GM21360 (cell line): ENCODE measurements around the gene SLC16A8.

ENCODE experiments used
- ATAC-seq: cut with Tn5 transposase; IDR thresholded peaks from one replicate; pipeline ENCODE4 v1.9.1; 2021; ENCODE audit warnings: mild to moderate bottlenecking, moderate library complexity; ENCODE audit not compliant: unreplicated experiment

SLC16A8 gene

DNA sequence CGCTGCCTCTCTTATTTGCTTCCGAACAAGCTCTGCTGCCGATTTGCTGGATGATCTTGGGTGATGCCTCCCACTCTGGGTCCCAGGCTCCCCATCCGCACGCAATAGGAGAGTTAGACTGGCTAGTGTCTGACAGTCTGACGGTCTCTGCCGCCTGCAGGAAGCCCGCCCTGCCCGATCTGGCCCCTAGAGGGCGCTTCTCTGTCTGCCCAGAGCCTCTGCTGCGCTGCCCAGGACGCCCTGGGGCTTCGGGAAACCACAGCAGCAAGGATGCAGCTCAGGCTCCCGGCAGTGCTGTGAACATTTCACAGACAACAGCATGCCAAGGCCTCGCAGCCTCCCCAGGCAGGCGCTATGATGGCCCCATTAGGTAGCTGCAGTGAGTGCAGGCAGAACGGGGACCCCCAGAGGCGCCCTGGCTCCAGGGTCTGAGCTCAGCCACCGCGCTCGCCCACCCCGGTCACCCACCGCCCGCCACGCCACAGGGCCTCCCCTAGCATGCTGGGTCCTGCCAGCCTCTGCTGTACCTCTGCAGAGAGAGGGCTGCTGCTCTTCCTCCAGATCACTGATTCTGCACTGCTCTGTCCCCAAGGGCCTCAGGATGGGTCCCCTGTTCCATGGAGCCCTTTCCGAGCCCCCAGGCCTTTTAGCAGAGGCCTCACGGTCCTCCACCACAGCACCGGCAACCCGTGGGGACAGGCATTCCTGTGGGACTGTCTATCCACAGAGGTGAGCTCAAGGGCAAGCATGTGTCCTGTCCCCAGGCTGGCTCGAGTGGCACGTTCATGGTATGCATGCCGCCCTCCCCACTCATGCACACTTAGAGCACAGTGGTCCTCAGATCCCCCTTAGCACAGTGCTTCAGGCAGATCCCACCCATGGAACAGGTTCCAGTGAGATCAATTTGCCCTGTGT is 30.8 kb upstream of the SLC16A8 start:
- no peak for ATAC-seq

GRCh38 chr22:38112381-38112780 is 28.4 kb upstream of the SLC16A8 start:
- ATAC-seq = no peak

- no peak for ATAC-seq
Observed at GRCh38 chr22:38111925-38112355, 28.0 kb upstream of the SLC16A8 start.

DNA sequence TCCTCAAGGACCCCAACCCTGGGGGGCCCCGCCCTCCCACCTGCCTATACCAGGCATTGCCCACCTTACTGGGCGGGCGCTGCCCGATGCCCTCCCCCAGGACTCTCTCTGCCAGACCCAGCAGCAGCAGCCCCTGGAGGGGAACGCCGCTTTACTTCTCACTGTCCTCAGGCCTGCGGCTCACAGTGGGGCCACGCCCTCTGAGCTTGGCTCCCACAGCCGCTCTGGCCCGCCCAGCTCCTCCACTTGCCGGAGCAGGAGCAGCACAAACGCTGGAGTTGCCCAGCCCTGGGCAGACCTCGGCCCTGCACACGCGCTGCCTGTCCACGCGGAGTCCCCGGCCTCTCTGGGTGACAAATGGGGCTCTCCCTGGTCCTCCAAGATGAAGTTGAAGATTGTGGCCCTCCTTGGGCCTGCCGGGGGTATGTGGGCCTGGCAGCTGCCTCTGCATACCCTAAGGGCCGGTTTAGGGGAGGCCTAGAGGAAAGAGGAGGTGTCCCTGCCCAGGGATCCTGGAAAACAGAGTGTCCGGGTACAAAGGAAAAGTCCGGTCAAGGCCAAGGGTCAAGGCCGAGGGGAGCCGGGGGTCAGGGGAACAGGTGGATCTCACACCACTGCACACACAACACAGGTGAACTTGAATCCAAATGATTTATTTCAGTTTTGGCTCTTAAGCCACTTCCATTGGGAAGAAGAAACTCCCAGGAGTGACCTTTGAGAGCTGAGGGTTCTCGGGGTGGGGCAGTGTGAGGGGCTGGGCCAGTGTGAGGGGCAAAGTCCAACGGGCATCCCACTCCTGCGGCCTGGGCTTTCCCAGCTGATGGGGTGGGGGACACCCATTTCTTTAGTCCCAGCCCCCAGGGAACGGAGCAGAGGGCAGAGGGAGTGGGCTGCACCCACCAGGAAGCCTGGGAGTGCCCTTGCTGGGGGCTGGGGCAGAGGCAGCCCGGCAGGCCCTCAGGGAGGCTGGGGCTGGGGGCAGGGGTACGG is 27.2 kb upstream of the SLC16A8 start:
- no peak for ATAC-seq

GRCh38 chr22:38110008-38110862 is 26.3 kb upstream of the SLC16A8 start, which contains the start of gene BAIAP2L2:
Gene BAIAP2L2 (minus strand): TSS chr22:38110684. CDS start chr22:38110525, 159 bp downstream.
- ATAC-seq = no peak

DNA sequence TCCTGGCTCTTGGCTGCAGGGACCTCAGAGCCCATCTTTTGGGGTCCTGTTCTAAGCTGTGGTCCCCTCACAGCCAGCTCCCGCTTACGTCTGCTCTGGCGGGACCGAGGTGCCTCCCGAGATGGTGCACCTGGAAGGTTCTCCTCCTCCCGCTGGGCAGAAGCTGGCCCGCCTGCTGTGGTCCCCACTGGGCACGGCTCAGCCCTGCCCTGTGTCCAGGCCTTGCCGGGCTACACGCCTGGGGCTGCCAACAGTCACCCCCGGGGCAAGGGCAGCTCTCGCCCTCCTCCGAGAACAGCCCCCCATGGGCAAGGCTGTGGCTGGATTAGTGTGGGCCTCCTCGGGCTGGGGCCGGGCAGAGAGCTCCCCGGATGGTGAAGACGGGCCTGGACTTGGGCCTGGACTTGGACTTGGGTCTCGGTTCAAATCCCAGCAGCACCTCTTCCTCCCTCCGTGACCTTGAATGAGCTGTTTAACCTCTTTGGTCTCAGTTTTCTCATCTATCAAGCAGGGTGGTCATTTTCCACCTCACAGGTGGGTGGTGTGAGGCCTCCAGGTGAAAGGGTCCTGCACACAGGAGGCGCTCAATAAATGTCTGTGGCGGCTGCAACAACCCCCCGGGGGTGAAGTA is 25.5 kb upstream of the SLC16A8 start:
- no peak for ATAC-seq

GRCh38 chr22:38108561-38109319 is 24.8 kb upstream of the SLC16A8 start:
- no peak for ATAC-seq

- no peak for ATAC-seq
Observed at GRCh38 chr22:38107692-38108515, 23.9 kb upstream of the SLC16A8 start.

GRCh38 chr22:38106814-38107578 is 23.0 kb upstream of the SLC16A8 start:
- no peak for ATAC-seq

DNA sequence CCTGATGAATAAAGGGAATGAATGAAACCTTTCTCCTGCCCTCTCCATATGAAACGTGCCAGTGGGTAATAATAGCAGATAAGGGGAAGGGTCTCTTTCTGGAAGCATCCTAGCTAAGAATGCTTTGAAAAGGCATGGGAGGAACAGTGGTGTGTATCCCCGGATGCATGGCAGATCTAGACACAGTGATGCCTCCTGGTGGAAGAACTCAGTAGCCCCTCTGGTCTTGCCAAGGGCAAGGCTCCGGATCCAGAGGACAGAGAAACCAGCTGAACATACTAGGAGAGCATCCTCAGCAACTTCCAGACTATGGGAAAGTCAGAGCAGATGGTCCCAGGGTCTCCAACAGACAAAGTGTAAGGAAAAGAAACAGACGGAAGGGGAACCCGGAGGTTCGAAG is 20.1 kb upstream of the SLC16A8 start:
- no peak for ATAC-seq

GRCh38 chr22:38103641-38104040 is 19.7 kb upstream of the SLC16A8 start:
- ATAC-seq = no peak

DNA sequence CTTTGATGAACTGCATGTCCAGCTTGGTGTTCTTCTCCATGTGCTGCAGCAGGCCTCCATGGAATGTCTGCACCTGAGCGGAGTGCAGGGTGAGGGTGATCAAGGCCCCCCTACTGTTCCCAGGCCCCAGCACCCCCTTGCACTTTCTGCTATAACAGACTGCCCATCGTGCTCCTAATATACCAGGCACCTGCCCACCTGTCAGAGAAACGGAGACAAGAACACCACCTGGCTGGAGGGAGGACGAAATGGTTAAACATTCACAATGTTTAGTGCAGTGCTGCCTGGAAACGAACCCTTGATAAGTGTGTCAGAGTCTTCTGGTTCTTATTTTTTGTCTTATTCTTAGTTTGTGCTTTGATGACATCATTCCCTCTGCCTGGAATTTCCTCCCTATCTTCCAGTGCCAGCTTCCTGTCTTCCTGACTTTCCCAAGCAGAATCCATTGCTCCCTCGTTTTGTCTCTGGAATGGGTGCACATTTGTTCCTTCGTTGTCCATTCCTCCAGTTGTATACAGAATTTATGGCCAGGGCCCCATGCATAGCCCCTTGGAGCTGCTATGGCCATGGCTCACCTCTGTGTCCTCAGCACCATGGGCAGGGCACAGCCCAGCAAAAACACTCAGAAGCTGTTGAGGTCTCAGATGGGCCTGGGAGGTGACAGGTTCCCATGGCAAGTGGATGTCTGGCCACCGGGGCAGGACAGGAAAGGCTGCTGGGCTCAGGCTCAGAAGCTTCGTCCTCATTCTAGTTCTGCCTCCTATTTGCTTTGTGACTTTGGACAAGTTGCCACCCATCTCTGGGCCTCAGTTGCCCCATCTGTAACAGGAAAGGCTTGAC is 14.6 kb upstream of the SLC16A8 start:
- ATAC-seq = no peak

GRCh38 chr22:38097557-38098409 is 13.8 kb upstream of the SLC16A8 start:
- no peak for ATAC-seq

GRCh38 chr22:38097058-38097457 is 13.1 kb upstream of the SLC16A8 start:
- ATAC-seq = no peak

DNA sequence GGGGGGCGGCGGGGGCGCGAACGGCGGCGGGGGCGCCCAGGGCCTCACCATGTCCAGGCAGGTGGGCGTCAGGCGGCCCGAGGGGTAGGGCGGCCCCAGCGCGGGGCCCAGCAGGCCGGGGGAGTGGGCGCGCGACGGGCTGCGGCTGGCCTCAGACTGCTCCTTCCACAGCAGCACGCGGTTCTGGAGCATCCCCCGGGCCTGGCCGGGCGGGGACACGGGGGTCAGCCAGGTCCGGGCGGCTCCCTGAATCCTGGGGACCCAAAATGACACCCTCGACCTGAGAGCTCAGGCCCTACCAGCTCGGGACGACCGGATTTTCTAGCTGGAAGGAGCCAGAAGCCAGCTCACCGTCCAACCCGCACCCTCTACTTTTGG is 5.5 kb upstream of the SLC16A8 start:
- ATAC-seq = no peak
